ENCODE data around the gene WBP2NL. TPM values are rescaled to one million over a fixed set of nuclear protein-coding genes. Genes with fewer than 3 reads are reported as not detected.

WBP2NL gene
- total RNA-seq, 1 donor = 0.72 TPM

GRCh38 chr22:41979423-41980250 is 19.0 kb upstream of the WBP2NL start:
- no peak overlapping the region for H3K4me3 ChIP-seq (ENCODE audit: insufficient read depth, low read length)
- H3K9me3 ChIP-seq (ENCODE audit: low read depth, low read length) = no peaks in the 10 kb centered on the region
- no peaks in the 10 kb centered on the region for H3K4me1 ChIP-seq (ENCODE audit: insufficient read depth, low read length)
- no peak for DNase-seq (ENCODE audit: insufficient read length, low spot score, missing footprints)
- H3K27me3 ChIP-seq (ENCODE audit: insufficient read depth, low read length) = peaks cover 39% of the 10 kb centered on the region
- H4K20me1 ChIP-seq (ENCODE audit: insufficient read depth, low read length) = no peaks in the 10 kb centered on the region
- no peaks in the 10 kb centered on the region for H3K79me2 ChIP-seq (ENCODE audit: insufficient read depth, low read length)
- H3K27ac ChIP-seq (ENCODE audit: low read depth, low read length) = no peak overlapping the region
- H2AFZ ChIP-seq (ENCODE audit: low read length) = no peak overlapping the region
- H3K4me2 ChIP-seq (ENCODE audit: insufficient read depth, low read length) = no peak overlapping the region
- TF ChIP-seq CTCF (IDR thresholded peaks at IDR 0.05; ENCODE audit: extremely low read depth, low read depth, low read length) = no peak
- no peaks in the 10 kb centered on the region for H3K36me3 ChIP-seq (ENCODE audit: insufficient read depth, low read length)

- DNase-seq (ENCODE audit: insufficient read length, low spot score, missing footprints) = no peak
- no peak overlapping the region for H3K4me2 ChIP-seq (ENCODE audit: insufficient read depth, low read length)
- no peak for TF ChIP-seq CTCF (IDR thresholded peaks at IDR 0.05; ENCODE audit: extremely low read depth, low read depth, low read length)
- H3K4me1 ChIP-seq (ENCODE audit: insufficient read depth, low read length) = no peaks in the 10 kb centered on the region
- no peaks in the 10 kb centered on the region for H3K9me3 ChIP-seq (ENCODE audit: low read depth, low read length)
- H4K20me1 ChIP-seq (ENCODE audit: insufficient read depth, low read length) = no peaks in the 10 kb centered on the region
- peaks cover 9% of the 10 kb centered on the region for H3K27me3 ChIP-seq (ENCODE audit: insufficient read depth, low read length)
- no peak overlapping the region for H3K27ac ChIP-seq (ENCODE audit: low read depth, low read length)
- no peak overlapping the region for H2AFZ ChIP-seq (ENCODE audit: low read length)
- H3K36me3 ChIP-seq (ENCODE audit: insufficient read depth, low read length) = no peaks in the 10 kb centered on the region
- H3K4me3 ChIP-seq (ENCODE audit: insufficient read depth, low read length) = no peak overlapping the region
- H3K79me2 ChIP-seq (ENCODE audit: insufficient read depth, low read length) = no peaks in the 10 kb centered on the region
Measured at GRCh38 chr22:41982865-41983264, 15.7 kb upstream of the WBP2NL start.

GRCh38 chr22:41983513-41984405 is 14.8 kb upstream of the WBP2NL start:
- no peak for DNase-seq (ENCODE audit: insufficient read length, low spot score, missing footprints)
- H3K79me2 ChIP-seq (ENCODE audit: insufficient read depth, low read length) = no peaks in the 10 kb centered on the region
- peaks cover 2% of the 10 kb centered on the region for H3K27me3 ChIP-seq (ENCODE audit: insufficient read depth, low read length)
- H3K9me3 ChIP-seq (ENCODE audit: low read depth, low read length) = no peaks in the 10 kb centered on the region
- no peaks in the 10 kb centered on the region for H4K20me1 ChIP-seq (ENCODE audit: insufficient read depth, low read length)
- H3K36me3 ChIP-seq (ENCODE audit: insufficient read depth, low read length) = no peaks in the 10 kb centered on the region
- H3K4me3 ChIP-seq (ENCODE audit: insufficient read depth, low read length) = no peak overlapping the region
- no peak for TF ChIP-seq CTCF (IDR thresholded peaks at IDR 0.05; ENCODE audit: extremely low read depth, low read depth, low read length)
- no peaks in the 10 kb centered on the region for H3K4me1 ChIP-seq (ENCODE audit: insufficient read depth, low read length)
- H2AFZ ChIP-seq (ENCODE audit: low read length) = no peak overlapping the region
- H3K4me2 ChIP-seq (ENCODE audit: insufficient read depth, low read length) = no peak overlapping the region
- no peak overlapping the region for H3K27ac ChIP-seq (ENCODE audit: low read depth, low read length)

GRCh38 chr22:41987276-41987675 is 11.3 kb upstream of the WBP2NL start:
- no peaks in the 10 kb centered on the region for H3K9me3 ChIP-seq (ENCODE audit: low read depth, low read length)
- H4K20me1 ChIP-seq (ENCODE audit: insufficient read depth, low read length) = no peaks in the 10 kb centered on the region
- H3K27ac ChIP-seq (ENCODE audit: low read depth, low read length) = no peak overlapping the region
- H3K4me3 ChIP-seq (ENCODE audit: insufficient read depth, low read length) = no peak overlapping the region
- no peak overlapping the region for H3K4me2 ChIP-seq (ENCODE audit: insufficient read depth, low read length)
- H3K79me2 ChIP-seq (ENCODE audit: insufficient read depth, low read length) = no peaks in the 10 kb centered on the region
- H2AFZ ChIP-seq (ENCODE audit: low read length) = no peak overlapping the region
- no peak for TF ChIP-seq CTCF (IDR thresholded peaks at IDR 0.05; ENCODE audit: extremely low read depth, low read depth, low read length)
- no peaks in the 10 kb centered on the region for H3K36me3 ChIP-seq (ENCODE audit: insufficient read depth, low read length)
- H3K4me1 ChIP-seq (ENCODE audit: insufficient read depth, low read length) = no peaks in the 10 kb centered on the region
- DNase-seq (ENCODE audit: insufficient read length, low spot score, missing footprints) = no peak
- H3K27me3 ChIP-seq (ENCODE audit: insufficient read depth, low read length) = peaks cover 11% of the 10 kb centered on the region
